ENCODE data around the gene SMC5.
"Not testable (repeated sequence)": the region's sequence is repeated elsewhere in the genome, so short reads cannot be mapped to it uniquely, and the experiment has no call there.

SMC5 gene

GRCh38 chr9:70374962-70375618, 116.3 kb downstream of the SMC5 start:
- DNase-seq, result no peak

- DNase-seq, result no peak
These were observed 123.4 kb downstream of the SMC5 start for GRCh38 chr9:70382046-70382708.

GRCh38 chr9:70382709-70383605, 124.2 kb downstream of the SMC5 start:
- DNase-seq, result no peak

- DNase-seq, result no peak
These were observed 126.6 kb downstream of the SMC5 start for GRCh38 chr9:70385426-70385825.

GRCh38 chr9:70387663-70388062, 128.9 kb downstream of the SMC5 start:
- DNase-seq, result no peak

- no peak for DNase-seq
These were observed 130.4 kb downstream of the SMC5 start for GRCh38 chr9:70389188-70389587.

- no peak for DNase-seq
These were observed 131.0 kb downstream of the SMC5 start for GRCh38 chr9:70389621-70390266.

- no peak for DNase-seq
These were observed 132.2 kb downstream of the SMC5 start for GRCh38 chr9:70390933-70391341.

- no peak for DNase-seq
These were observed 133.4 kb downstream of the SMC5 start for GRCh38 chr9:70392189-70392588.

GRCh38 chr9:70392850-70393249, 134.1 kb downstream of the SMC5 start:
- no peak for DNase-seq

GRCh38 chr9:70395652-70396051, 136.9 kb downstream of the SMC5 start:
- DNase-seq, result no peak

GRCh38 chr9:70398145-70398556, 139.4 kb downstream of the SMC5 start:
- DNase-seq, result no peak

GRCh38 chr9:70399141-70399540, 140.4 kb downstream of the SMC5 start:
- no peak for DNase-seq

GRCh38 chr9:70400107-70400892, 141.5 kb downstream of the SMC5 start:
- no peak for DNase-seq

GRCh38 chr9:70401241-70401640, 142.5 kb downstream of the SMC5 start:
- not testable (repeated sequence) for DNase-seq

- no peak for DNase-seq
These were observed 143.4 kb downstream of the SMC5 start for GRCh38 chr9:70402213-70402612.

- no peak for DNase-seq
These were observed 144.4 kb downstream of the SMC5 start for GRCh38 chr9:70403166-70403565.

GRCh38 chr9:70403618-70404025, 144.8 kb downstream of the SMC5 start:
- no peak for DNase-seq

- no peak for DNase-seq
These were observed 145.5 kb downstream of the SMC5 start for GRCh38 chr9:70404261-70404660.
